ENCODE measurements around the gene FBXW7. TPM values are rescaled to one million over a fixed set of nuclear protein-coding genes. Genes with fewer than 3 reads are reported as not detected.

FBXW7 gene
- total RNA-seq, 6 experiments from 2014 or later = 12.9 to 25.5 (median 17.6) TPM

DNA sequence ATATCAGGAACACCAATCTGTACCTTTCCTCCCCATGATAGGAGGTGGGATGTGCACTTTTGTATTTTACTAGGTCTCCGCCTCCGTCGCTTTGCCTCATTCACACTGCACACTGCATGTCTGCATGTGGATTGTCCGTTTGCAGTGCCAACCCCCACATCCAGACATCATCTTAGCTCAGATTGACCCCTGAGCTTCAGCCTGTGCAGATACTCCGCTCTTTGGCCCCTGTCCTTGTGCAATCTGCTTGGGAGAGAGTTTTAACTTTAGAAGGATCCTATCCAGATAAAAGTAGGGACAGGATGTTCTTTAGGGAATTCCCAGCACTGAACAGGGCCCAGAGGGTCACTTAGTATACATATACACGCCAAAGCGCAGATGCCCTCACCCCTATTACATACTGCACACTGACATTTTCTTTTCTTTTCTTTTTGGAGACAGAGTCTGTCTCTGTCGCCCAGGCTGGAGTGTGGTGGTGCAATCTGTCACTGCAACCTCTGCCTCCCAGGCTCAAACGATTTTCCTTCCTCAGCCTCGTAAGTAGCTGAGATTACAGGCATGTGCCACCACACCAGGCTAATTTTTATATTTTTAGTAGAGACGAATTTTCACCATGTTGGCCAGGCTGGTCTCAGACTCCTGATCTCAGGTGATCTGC, 43.3 kb upstream of the FBXW7 start:
- Histone ChIP-seq H3K36me3 (no peaks in the 10 kb centered on the region), H3K4me3 (no peak overlapping the region), H3K4me1 (peaks cover 0 to 14% (median 0%) of the 10 kb centered on the region in 4 donors), H3K27ac (no peak overlapping the region), H3K9me3 (no peaks in the 10 kb centered on the region), H3K27me3 (no peaks in the 10 kb centered on the region)
- TF ChIP-seq, protein P1, sequence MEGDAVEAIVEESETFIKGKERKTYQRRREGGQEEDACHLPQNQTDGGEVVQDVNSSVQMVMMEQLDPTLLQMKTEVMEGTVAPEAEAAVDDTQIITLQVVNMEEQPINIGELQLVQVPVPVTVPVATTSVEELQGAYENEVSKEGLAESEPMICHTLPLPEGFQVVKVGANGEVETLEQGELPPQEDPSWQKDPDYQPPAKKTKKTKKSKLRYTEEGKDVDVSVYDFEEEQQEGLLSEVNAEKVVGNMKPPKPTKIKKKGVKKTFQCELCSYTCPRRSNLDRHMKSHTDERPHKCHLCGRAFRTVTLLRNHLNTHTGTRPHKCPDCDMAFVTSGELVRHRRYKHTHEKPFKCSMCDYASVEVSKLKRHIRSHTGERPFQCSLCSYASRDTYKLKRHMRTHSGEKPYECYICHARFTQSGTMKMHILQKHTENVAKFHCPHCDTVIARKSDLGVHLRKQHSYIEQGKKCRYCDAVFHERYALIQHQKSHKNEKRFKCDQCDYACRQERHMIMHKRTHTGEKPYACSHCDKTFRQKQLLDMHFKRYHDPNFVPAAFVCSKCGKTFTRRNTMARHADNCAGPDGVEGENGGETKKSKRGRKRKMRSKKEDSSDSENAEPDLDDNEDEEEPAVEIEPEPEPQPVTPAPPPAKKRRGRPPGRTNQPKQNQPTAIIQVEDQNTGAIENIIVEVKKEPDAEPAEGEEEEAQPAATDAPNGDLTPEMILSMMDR (IDR thresholded peaks at IDR 0.05) = no peak
- TF ChIP-seq POLR2A (IDR thresholded peaks at IDR 0.05) = no peak
- DNase-seq (peak in 1 of 3 donors; percentile 51), ATAC-seq (peak; percentile 74 to 93 (median 82))
- 29% methylated on average over 10 of the region's 11 CpGs for WGBS (ENCODE audit: insufficient coverage, low coverage, low lambda C conversion rate, missing lambda C conversion rate)
- intact Hi-C loops (cut with DNase I) = no loop called here

DNA sequence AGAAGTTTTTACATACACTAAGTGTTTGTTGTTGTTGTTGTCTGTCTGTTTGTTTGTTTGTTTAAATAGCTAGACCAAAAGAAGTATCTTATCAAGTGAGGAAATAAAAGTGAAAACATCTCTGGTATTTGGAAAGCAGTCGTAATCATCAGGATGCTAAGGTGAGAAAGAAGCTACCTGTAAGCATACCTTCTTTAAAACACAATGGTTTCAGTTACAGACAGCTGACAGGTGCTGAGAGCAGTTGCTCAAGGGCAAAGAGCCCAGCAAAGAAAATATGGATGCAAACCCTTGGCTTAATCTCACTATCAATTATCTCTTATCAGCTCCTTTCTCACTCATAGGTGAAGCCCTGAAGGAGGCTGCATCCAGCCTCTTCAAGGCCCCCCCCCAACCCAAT, 42.8 kb upstream of the FBXW7 start:
- no peaks in the 10 kb centered on the region for H3K36me3 ChIP-seq
- no peak for DNase-seq
- no peak for TF ChIP-seq POLR2A (IDR thresholded peaks at IDR 0.05)
- TF ChIP-seq, protein P1 (IDR thresholded peaks at IDR 0.05) = no peak
- H3K4me3 ChIP-seq = no peak overlapping the region
- no peaks in the 10 kb centered on the region for H3K9me3 ChIP-seq
- 18% methylated on average over 1 of the region's 1 CpG for whole genome bisulfite sequencing (ENCODE audit: insufficient coverage, low coverage, low lambda C conversion rate, missing lambda C conversion rate)
- H3K4me1 ChIP-seq = peaks cover 0 to 14% (median 0%) of the 10 kb centered on the region in 4 donors
- no peaks in the 10 kb centered on the region for H3K27me3 ChIP-seq
- no peak overlapping the region for H3K27ac ChIP-seq
- intact Hi-C loops (cut with DNase I) = no loop called here
- ATAC-seq = peak in 2 of 4 donors; percentile 9 to 11

DNA sequence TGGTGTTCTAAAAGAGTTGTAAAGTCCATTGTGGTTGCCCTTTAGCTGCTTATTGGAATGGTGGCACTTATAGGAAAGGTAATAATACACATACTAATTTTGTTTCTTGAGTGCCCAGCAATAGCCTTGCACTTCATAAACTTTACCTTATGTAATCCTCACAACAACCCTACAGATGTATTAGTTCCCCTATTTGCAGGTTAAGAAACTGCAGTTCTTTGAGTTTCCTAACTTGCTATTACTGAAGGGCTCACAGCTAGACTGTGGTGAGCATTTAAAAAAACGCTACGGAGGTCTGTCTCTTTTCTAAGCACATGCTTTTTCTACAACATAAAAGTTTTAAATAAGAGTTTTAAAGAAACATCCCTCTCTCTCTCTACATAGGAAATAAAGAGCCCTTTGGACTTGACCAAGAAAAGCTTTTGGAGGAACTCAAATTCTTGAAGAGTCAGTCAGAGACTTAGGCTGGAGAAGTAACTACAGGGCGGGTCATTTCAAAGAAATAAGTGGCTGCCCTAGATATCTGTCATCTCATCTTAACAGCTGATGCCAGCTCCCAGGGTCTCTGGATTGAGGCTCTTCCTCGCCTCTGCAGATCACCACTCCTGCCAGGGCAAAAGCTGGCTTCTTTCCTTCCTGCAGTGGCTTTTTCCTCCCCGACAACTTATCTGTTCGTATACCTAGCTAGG, 42.0 kb upstream of the FBXW7 start:
- TF ChIP-seq, protein P1 (IDR thresholded peaks at IDR 0.05) = no peak
- no peak for TF ChIP-seq POLR2A (IDR thresholded peaks at IDR 0.05)
- Histone ChIP-seq H3K36me3 (no peaks in the 10 kb centered on the region), H3K9me3 (no peaks in the 10 kb centered on the region), H3K27ac (no peak overlapping the region), H3K27me3 (no peaks in the 10 kb centered on the region), H3K4me3 (no peak overlapping the region), H3K4me1 (peaks cover 0 to 14% (median 0%) of the 10 kb centered on the region in 4 donors)
- DNase-seq (no peak), ATAC-seq (no peak)
- 72% methylated on average over 6 of the region's 6 CpGs for WGBS (ENCODE audit: insufficient coverage, low coverage, low lambda C conversion rate, missing lambda C conversion rate)
- intact Hi-C loops (cut with DNase I) = no loop called here

DNA sequence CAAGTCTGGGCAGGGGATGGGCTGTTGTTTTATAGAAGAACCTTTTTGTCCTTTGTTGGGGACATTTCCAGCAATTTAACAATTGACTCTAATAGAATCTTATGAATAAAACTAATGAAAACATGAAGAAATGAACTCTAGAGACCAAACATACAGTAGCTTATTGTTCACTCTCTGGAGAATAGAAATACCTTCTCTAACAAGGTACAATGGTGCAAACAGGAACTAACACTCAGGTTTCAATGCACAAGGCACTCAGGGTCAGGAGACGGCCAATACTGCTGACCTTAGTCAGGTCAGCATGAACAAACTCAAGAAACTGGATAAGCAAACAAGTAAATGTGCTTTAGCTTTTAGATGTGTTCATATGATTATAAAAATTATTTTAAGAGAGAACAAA, 39.6 kb upstream of the FBXW7 start:
- ATAC-seq = no peak
- intact Hi-C loops (cut with DNase I) = no loop called here
- TF ChIP-seq, protein P1 (IDR thresholded peaks at IDR 0.05) = no peak
- TF ChIP-seq POLR2A (IDR thresholded peaks at IDR 0.05) = no peak

More for the DNA sequence above, 39.6 kb upstream of the FBXW7 start:
- H3K27me3 ChIP-seq = no peaks in the 10 kb centered on the region
- no peak overlapping the region for H3K27ac ChIP-seq
- H3K36me3 ChIP-seq = no peaks in the 10 kb centered on the region
- no peak overlapping the region for H3K4me3 ChIP-seq
- no peaks in the 10 kb centered on the region for H3K9me3 ChIP-seq
- 45% methylated on average over 1 of the region's 1 CpG for WGBS (ENCODE audit: insufficient coverage, low coverage, low lambda C conversion rate, missing lambda C conversion rate)
- DNase-seq = no peak
- H3K4me1 ChIP-seq = peaks cover 0 to 14% (median 0%) of the 10 kb centered on the region in 4 donors
